HepG2 (cell line): Measurements from ENCODE around the gene LRRC4. TPM values are rescaled to one million over a fixed set of nuclear protein-coding genes. Genes with fewer than 3 reads are reported as not detected.

Experiments
- ATAC-seq: fragments of 200-7000 bp; cut with Tn5 transposase; 3 replicates; pipeline ENCODE4 v1.9.1; 2020; ENCODE audit warnings: mild to moderate bottlenecking, moderate library complexity
- BruUV-seq: library from RNA; stranded (reverse); fragments of 400-500 nt; replicated peaks from 2 replicates; lab custom pipeline; 2021; lab: Mats Ljungman, UMichigan
- CTCF ChIA-PET: fragments of 300-600 bp; formaldehyde crosslinking; extraction: SDS; loops from one replicate; lab custom pipeline; 2021; ENCODE audit warnings: low total read pairs, inconsistent platforms, low intra/inter-chr PET ratio; lab: Yijun Ruan, JAX
- POLR2A ChIA-PET: fragments of 350-600 bp; sonication (Branson Sonifier 250); formaldehyde crosslinking; loops from one replicate; lab custom pipeline; 2020; ENCODE audit warnings: antibody characterized with exemption, inconsistent platforms; lab: Yijun Ruan, JAX
- DNase-seq: peaks from one replicate; pipeline ENCODE4 v3.0.0-alpha.2; 2015; ENCODE audit warnings: low spot score
- FAIRE-seq: peaks from 3 replicates; lab custom pipeline; 2011; peaks lifted over from hg19 to GRCh38; lab: Jason Lieb, UNC
- H2AFZ ChIP-seq: one replicate; pipeline ENCODE4 v1.6.1; 2011; ENCODE audit warnings: low read length, inconsistent platforms
- H3K27ac ChIP-seq: fragments of 300-600 bp; 3 replicates; pipeline ENCODE4 v1.8.0; 2011; ENCODE audit warnings: mixed run types, mild to moderate bottlenecking, mixed read lengths, low read length, inconsistent platforms; ENCODE audit not compliant: insufficient read depth; ENCODE audit errors: extremely low read length
- H3K27me3 ChIP-seq, 2 experiments: fragments of 200-600 bp in 1 of 2; 2 replicates in 1 of 2; 3 replicates in 1 of 2; pipeline versions ENCODE4 v1.6.0 to v1.8.0; 2011; ENCODE audit warnings: low read length in 2 of 2, mild to moderate bottlenecking in 2 of 2, moderate library complexity in 2 of 2, inconsistent platforms in 1 of 2; ENCODE audit not compliant: insufficient read depth in 2 of 2, control insufficient read depth in 1 of 2
- H3K36me3 ChIP-seq, 2 experiments: fragments of 200-600 bp in 1 of 2; replicated peaks in 1 of 2; 2 replicates in 1 of 2; 3 replicates in 1 of 2; pipeline versions ENCODE4 v1.5.1 to v1.8.0; 2011; ENCODE audit warnings: low read length in 2 of 2, inconsistent platforms in 1 of 2; ENCODE audit not compliant: insufficient read depth in 2 of 2, control insufficient read depth in 1 of 2
- H3K4me1 ChIP-seq: 2 replicates; pipeline ENCODE4 v1.5.1; 2012; ENCODE audit warnings: low read length, inconsistent platforms; ENCODE audit not compliant: insufficient read depth
- H3K4me2 ChIP-seq: 2 replicates; pipeline ENCODE4 v1.6.0; 2011; ENCODE audit warnings: low read depth, low read length, inconsistent platforms
- H3K4me3 ChIP-seq, 3 experiments: fragments of 200-600 bp in 1 of 3; sonication (generic), shearing (Covaris generic) in 1 of 3; replicated peaks in 1 of 3; 2 replicates each; pipeline ENCODE4 v1.5.1; 2011 to 2016; ENCODE audit warnings: low read length in 3 of 3, inconsistent platforms in 2 of 3, low read depth in 2 of 3, mild to moderate bottlenecking in 2 of 3, control low read depth in 1 of 3, mixed read lengths in 1 of 3; ENCODE audit not compliant: insufficient read depth in 1 of 3
- H3K79me2 ChIP-seq: one replicate; pipeline ENCODE4 v1.6.1; 2011; ENCODE audit warnings: low read length, inconsistent platforms; ENCODE audit not compliant: insufficient read depth
- H3K9ac ChIP-seq: 2 replicates; pipeline ENCODE4 v1.6.0; 2011; ENCODE audit warnings: mild to moderate bottlenecking, low read depth, low read length, inconsistent platforms; ENCODE audit not compliant: insufficient read depth
- H3K9me3 ChIP-seq: 2 replicates; pipeline ENCODE4 v1.5.1; 2012; ENCODE audit warnings: mild to moderate bottlenecking, low read length
- H4K20me1 ChIP-seq: 2 replicates; pipeline ENCODE4 v1.6.0; 2011; ENCODE audit warnings: inconsistent platforms, mild to moderate bottlenecking, low read length, moderate library complexity; ENCODE audit not compliant: insufficient read depth
- KLF11 ChIP-seq: IDR thresholded peaks from 2 replicates; pipeline ENCODE4 v1.6.1; 2016; ENCODE audit warnings: missing compliant biosample characterization
- ZNF343 ChIP-seq: sonication (generic); formaldehyde crosslinking; IDR thresholded peaks from 2 replicates; pipeline ENCODE4 v1.4.0; 2020; ENCODE audit warnings: mild to moderate bottlenecking, missing genetic modification reagents
- ZNF609 ChIP-seq: sonication (generic); formaldehyde crosslinking; IDR thresholded peaks from 2 replicates; pipeline ENCODE4 v1.4.0; 2020; ENCODE audit warnings: mild to moderate bottlenecking, missing genetic modification reagents, borderline replicate concordance
- ZNF792 ChIP-seq: IDR thresholded peaks from 2 replicates; pipeline ENCODE4 v1.6.1; 2016
- ZNF878 ChIP-seq: sonication (generic); formaldehyde crosslinking; IDR thresholded peaks from 2 replicates; pipeline ENCODE4 v1.8.1; 2023; ENCODE audit warnings: mild to moderate bottlenecking, missing genetic modification reagents, moderate library complexity
- whole genome bisulfite sequencing: methylation state at CpG from one replicate; pipeline ENCODE4 v1.1.6; 2017; ENCODE audit warnings: low lambda C conversion rate; 5-methylcytosine and 5-hydroxymethylcytosine counted together
- in situ Hi-C: cut with HindIII; loops from 2 replicates; pipeline ENCODE4 v1.10.0; 2017; ENCODE audit warnings: low pct_unique_long_range_greater_than_20kb; ENCODE audit not compliant: extremely low pct_ligation_motif_present
- intact Hi-C: fragments of 100-400 bp; cut with micrococcal nuclease; formaldehyde crosslinking; loops from one replicate; pipeline ENCODE4 v1.10.0; 2022; ENCODE audit not compliant: unreplicated experiment
- polyA plus RNA-seq, 8 experiments: library from polyadenylated mRNA; depleted of rRNA in 3 of 8; stranded (reverse) in 7 of 8; unstranded in 1 of 8; fragments of >200 nt; fragmentation: Illumina TruSeq in 4 of 8; extraction: Trizol in 4 of 8; gene quantifications; 2 replicates each; pipeline versions ENCODE4 v1.2.1 to v1.2.3, GENCODE V29; 2011 to 2016; ENCODE audit warnings: low read depth in 4 of 8, missing spikeins in 1 of 8, mixed read lengths in 1 of 8; ENCODE audit not compliant: insufficient read depth in 1 of 8
- total RNA-seq, 5 experiments: library from RNA; depleted of rRNA; stranded (reverse); fragments of >200 nt; fragmentation: Illumina TruSeq; extraction: Trizol; gene quantifications; 2 replicates each; pipeline ENCODE4 v1.2.3, GENCODE V29; 2016; ENCODE audit warnings: low read depth in 1 of 5

LRRC4 gene
- total and polyA plus RNA-seq, 2 of the 13 experiments (the other 11 are each of a cell fraction or from before 2014, with no cell fraction given): not detected

- TF ChIP-seq ZNF609 (no peak), KLF11 (CRISPR knock-in tag) (no peak), ZNF792 (CRISPR knock-in tag) (no peak), ZNF878 (CRISPR knock-in tag) (no peak)
- TF ChIP-seq, all 625 proteins: peak for 0
These were observed 40.1 kb upstream of the LRRC4 start (continued) for GRCh38 chr7:128071376-128071775.

- BruUV-seq: no TSS peak
- no peak overlapping the region for H2AFZ ChIP-seq
- H4K20me1 ChIP-seq: 0 out of 2 replicates have a peak, but pooled peaks cover 2% of the 10 kb centered on the region
- H3K27ac ChIP-seq: no peak overlapping the region
- WGBS: 90% methylated on average over 6 of the region's 8 CpGs
- no peak overlapping the region for H3K9ac ChIP-seq
- ChIA-PET CTCF (no interaction called here), POLR2A (no interaction called here)
- no peak for ATAC-seq
- H3K27me3 ChIP-seq: no peaks in the 10 kb centered on the region
- H3K4me1 ChIP-seq: no peaks in the 10 kb centered on the region
- in situ Hi-C loops: no loop called here
- no peak for TF ChIP-seq ZNF343 (CRISPR knock-in tag)
- intact Hi-C loops: no loop called here
- H3K9me3 ChIP-seq: no peaks in the 10 kb centered on the region
- DNase-seq: no peak
- H3K79me2 ChIP-seq: no peaks in the 10 kb centered on the region
- H3K36me3 ChIP-seq: peaks cover 12 to 45% of the 10 kb centered on the region in 2 experiments; a peak in 4 of 5 replicates
- H3K4me2 ChIP-seq: no peak overlapping the region
- FAIRE-seq: no peak
- H3K4me3 ChIP-seq: no peak overlapping the region
These were observed 38.4 kb upstream of the LRRC4 start for GRCh38 chr7:128069373-128070364.
